MM.1S (cell line): Measurements from ENCODE around the gene PGLYRP3.

Source experiments
- EZH2 ChIP-seq: fragments of 300-600 bp; sonication (generic); optimal IDR thresholded peaks from 2 replicates; pipeline ENCODE3; 2017; ENCODE audit warnings: low read depth, mild to moderate bottlenecking, antibody characterized with exemption, low read length, mixed read lengths
- TF ChIP-seq, protein P1 (sequence below): fragments of 300-600 bp; sonication (generic); IDR thresholded peaks from 2 replicates; pipeline ENCODE4 v1.5.1; 2016; ENCODE audit warnings: antibody characterized with exemption, low read length, mixed read lengths

DNA sequence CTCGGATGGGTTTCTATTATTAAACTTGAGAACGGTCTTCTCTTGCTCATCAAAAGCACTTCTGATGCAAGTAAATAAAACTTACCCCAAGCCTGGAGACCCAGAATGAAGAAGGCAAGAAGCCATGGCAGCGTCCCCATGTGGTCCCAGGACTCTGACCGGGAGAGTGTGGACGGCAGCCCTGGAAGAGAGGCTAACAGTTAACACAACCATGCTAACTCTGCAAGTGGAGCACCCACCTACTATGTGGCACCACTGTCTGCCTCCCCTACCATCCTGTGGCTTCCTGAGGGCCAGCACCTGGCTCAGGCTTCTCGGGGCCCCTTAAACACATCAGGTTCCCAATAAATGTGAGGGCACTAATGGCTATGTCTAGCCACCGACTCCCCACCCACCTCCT is 2.2 kb downstream of the PGLYRP3 start:
- TF ChIP-seq EZH2 = no peak
- TF ChIP-seq, protein P1, sequence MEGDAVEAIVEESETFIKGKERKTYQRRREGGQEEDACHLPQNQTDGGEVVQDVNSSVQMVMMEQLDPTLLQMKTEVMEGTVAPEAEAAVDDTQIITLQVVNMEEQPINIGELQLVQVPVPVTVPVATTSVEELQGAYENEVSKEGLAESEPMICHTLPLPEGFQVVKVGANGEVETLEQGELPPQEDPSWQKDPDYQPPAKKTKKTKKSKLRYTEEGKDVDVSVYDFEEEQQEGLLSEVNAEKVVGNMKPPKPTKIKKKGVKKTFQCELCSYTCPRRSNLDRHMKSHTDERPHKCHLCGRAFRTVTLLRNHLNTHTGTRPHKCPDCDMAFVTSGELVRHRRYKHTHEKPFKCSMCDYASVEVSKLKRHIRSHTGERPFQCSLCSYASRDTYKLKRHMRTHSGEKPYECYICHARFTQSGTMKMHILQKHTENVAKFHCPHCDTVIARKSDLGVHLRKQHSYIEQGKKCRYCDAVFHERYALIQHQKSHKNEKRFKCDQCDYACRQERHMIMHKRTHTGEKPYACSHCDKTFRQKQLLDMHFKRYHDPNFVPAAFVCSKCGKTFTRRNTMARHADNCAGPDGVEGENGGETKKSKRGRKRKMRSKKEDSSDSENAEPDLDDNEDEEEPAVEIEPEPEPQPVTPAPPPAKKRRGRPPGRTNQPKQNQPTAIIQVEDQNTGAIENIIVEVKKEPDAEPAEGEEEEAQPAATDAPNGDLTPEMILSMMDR = no peak
